Measurements from ENCODE around the gene MYH4.

The MYH4 gene

DNA sequence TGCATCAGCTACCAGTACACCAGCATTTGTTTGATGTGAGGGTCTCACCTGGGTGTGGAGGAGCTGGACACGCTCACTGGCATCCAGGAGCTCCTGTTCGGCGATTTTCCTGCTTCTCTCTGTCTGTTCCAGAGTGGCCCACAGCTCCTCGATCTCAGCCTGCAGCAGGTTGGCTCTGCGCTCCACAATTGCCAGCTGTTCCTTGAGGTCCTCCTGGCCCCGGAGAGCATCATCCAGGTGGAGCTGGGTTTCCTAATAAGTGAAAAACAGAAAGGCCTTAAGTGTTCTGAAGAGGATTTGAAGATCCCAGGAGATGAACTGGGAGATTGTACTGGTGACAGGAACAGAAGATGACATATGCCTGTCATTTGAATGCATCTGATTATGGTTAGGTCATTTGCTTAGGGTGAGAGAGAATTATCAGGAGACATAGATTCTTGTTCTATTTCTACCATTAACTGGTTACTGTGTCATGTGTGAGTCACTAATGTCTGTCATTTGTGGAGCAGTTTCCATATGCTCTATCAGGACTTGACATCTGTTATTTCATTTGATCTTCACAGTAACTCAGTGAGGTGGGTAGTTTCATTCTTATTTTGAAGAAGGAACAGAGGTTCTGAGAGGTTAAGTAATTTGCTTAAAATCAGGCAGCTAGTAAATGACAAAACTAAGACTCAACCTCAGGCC, 75.0 kb downstream of the MYH4 start:
- Mint-ChIP-seq H3K9me3 (no peaks in the 10 kb centered on the region), H3K27me3 (peaks cover 17% of the 10 kb centered on the region), H3K4me1 (no peaks in the 10 kb centered on the region), H3K36me3 (ENCODE audit: low read depth) (no peaks in the 10 kb centered on the region), H3K4me3 (no peak overlapping the region), H3K27ac (no peak overlapping the region)
- ATAC-seq, result no peak
- no peak for DNase-seq
